Common myeloid progenitor, CD34-positive (primary cell): ENCODE data around the gene FOXP3. TPM values are rescaled to one million over a fixed set of nuclear protein-coding genes. Genes with fewer than 3 reads are reported as not detected.
"Not testable (repeated sequence)": the region's sequence is repeated elsewhere in the genome, so short reads cannot be mapped to it uniquely, and the experiment has no call there.

Experiments used
- CTCF ChIA-PET: fragments of 350-600 bp; sonication (Branson Sonifier 250); formaldehyde crosslinking; loops from one replicate; lab custom pipeline; 2021; ENCODE audit warnings: antibody characterized with exemption; lab: Charles Lee
- POLR2A ChIA-PET: fragments of 350-600 bp; sonication (Branson Sonifier 250); formaldehyde crosslinking; loops from one replicate; lab custom pipeline; 2021; ENCODE audit warnings: antibody characterized with exemption; lab: Charles Lee
- DNase-seq, 3 donors: peaks; one replicate each; pipeline versions ENCODE4 v3.0.0 to v3.0.0-alpha.2; 2013
- H3K27ac ChIP-seq, 2 experiments: 1 replicate in 1 of 2; 2 replicates in 1 of 2; pipeline ENCODE4 v1.7.0; 2013; ENCODE audit warnings: inconsistent platforms in 2 of 2, low read length in 2 of 2, mild to moderate bottlenecking in 2 of 2, low read depth in 1 of 2, moderate library complexity in 1 of 2; ENCODE audit not compliant: severe bottlenecking in 2 of 2, insufficient read depth in 1 of 2, poor library complexity in 1 of 2
- H3K27me3 ChIP-seq, 5 experiments: replicated peaks in 2 of 5; 1 replicate in 3 of 5; 2 replicates in 2 of 5; pipeline versions ENCODE4 v1.6.1 to v1.7.0; 2013; ENCODE audit warnings: low read length in 4 of 5, mild to moderate bottlenecking in 2 of 5, moderate library complexity in 2 of 5, inconsistent platforms in 1 of 5; ENCODE audit not compliant: insufficient read depth in 5 of 5, control insufficient read depth in 4 of 5
- H3K36me3 ChIP-seq, 4 experiments: 1 replicate in 2 of 4; 2 replicates in 2 of 4; pipeline versions ENCODE4 v1.6.1 to v1.7.0; 2013; ENCODE audit warnings: low read length in 3 of 4, control low read depth in 1 of 4, mild to moderate bottlenecking in 1 of 4; ENCODE audit not compliant: control insufficient read depth in 4 of 4, insufficient read depth in 4 of 4
- H3K4me1 ChIP-seq, 4 experiments: 1 replicate in 3 of 4; 2 replicates in 1 of 4; pipeline versions ENCODE4 v1.6.1 to v1.7.1; 2013; ENCODE audit warnings: low read length in 3 of 4, mild to moderate bottlenecking in 3 of 4, control low read depth in 1 of 4, inconsistent platforms in 1 of 4, moderate library complexity in 1 of 4; ENCODE audit not compliant: control insufficient read depth in 4 of 4, insufficient read depth in 4 of 4; ENCODE audit errors: control extremely low read depth in 1 of 4
- H3K4me3 ChIP-seq, 7 experiments: 1 replicate in 4 of 7; 2 replicates in 3 of 7; pipeline versions ENCODE4 v1.5.1 to v1.7.0; 2013; ENCODE audit warnings: mild to moderate bottlenecking in 7 of 7, low read length in 6 of 7, moderate library complexity in 6 of 7, inconsistent platforms in 2 of 7, low read depth in 2 of 7, control low read depth in 1 of 7; ENCODE audit not compliant: insufficient read depth in 4 of 7, control insufficient read depth in 1 of 7; ENCODE audit errors: extremely low read depth in 1 of 7
- H3K9me3 ChIP-seq, 5 experiments: 1 replicate in 4 of 5; 2 replicates in 1 of 5; pipeline versions ENCODE4 v1.6.1 to v1.7.1; 2013; ENCODE audit warnings: low read length in 4 of 5, mild to moderate bottlenecking in 2 of 5, inconsistent platforms in 1 of 5, low read depth in 1 of 5, moderate library complexity in 1 of 5; ENCODE audit not compliant: control insufficient read depth in 4 of 5, insufficient read depth in 2 of 5; ENCODE audit errors: control extremely low read depth in 1 of 5
- WGBS: methylation state at CpG from one replicate; pipeline ENCODE4 v1.1.5; 2013; ENCODE audit not compliant: insufficient coverage; 5-methylcytosine and 5-hydroxymethylcytosine counted together
- polyA plus RNA-seq: library from polyadenylated mRNA; unstranded; fragments of 120-200 nt; gene quantifications from one replicate; pipeline ENCODE4 v1.2.1, GENCODE V29; 2013

FOXP3 gene
- polyA plus RNA-seq = 0.44 TPM

GRCh38 chrX:49264460-49264859 is at the start of gene FOXP3:
FOXP3 (minus strand) TSS chrX:49264710; CDS start chrX:49258505, 6,205 bp downstream.
- ChIA-PET POLR2A (no interaction called here), CTCF (no interaction called here)
- Histone ChIP-seq H3K9me3 (peaks cover 0 to 3% (median 0%) of the 10 kb centered on the region in 5 experiments), H3K27ac (no peak within 1 kb of the TSS), H3K4me1 (peaks cover 0 to 6% (median 3%) of the 10 kb centered on the region in 4 experiments), H3K36me3 (no peaks in the 10 kb centered on the region), H3K4me3 (no peak within 1 kb of the TSS), H3K27me3 (no peaks in the 10 kb centered on the region)
- 72% methylated on average over 3 of the region's 11 CpGs for WGBS
- no peak for DNase-seq

GRCh38 chrX:49312176-49312575 is 47.7 kb upstream of the FOXP3 start:
- Histone ChIP-seq H3K36me3 (no peaks in the 10 kb centered on the region), H3K4me3 (no peak overlapping the region), H3K9me3 (no peaks in the 10 kb centered on the region), H3K4me1 (peaks cover 0 to 18% (median 5%) of the 10 kb centered on the region in 4 experiments), H3K27ac (no peak overlapping the region), H3K27me3 (peaks cover 0 to 3% (median 0%) of the 10 kb centered on the region in 5 experiments)
- ChIA-PET CTCF (no interaction called here), POLR2A (no interaction called here)
- 88% methylated on average over 2 of the region's 2 CpGs for WGBS
- DNase-seq = no peak

- no peak overlapping the region for H3K27ac ChIP-seq
- CTCF ChIA-PET = no interaction called here
- POLR2A ChIA-PET = no interaction called here
- no peak for DNase-seq
- no peak overlapping the region for H3K4me3 ChIP-seq
- no peaks in the 10 kb centered on the region for H3K36me3 ChIP-seq
- H3K9me3 ChIP-seq = no peaks in the 10 kb centered on the region
- H3K27me3 ChIP-seq = peaks cover 0 to 3% (median 0%) of the 10 kb centered on the region in 5 experiments
- peaks cover 0 to 18% (median 5%) of the 10 kb centered on the region in 4 experiments for H3K4me1 ChIP-seq
- WGBS = 90% methylated on average over 14 of the region's 18 CpGs
These were observed 45.9 kb upstream of the FOXP3 start for GRCh38 chrX:49310371-49310770.

- H3K9me3 ChIP-seq = no peaks in the 10 kb centered on the region
- CTCF ChIA-PET = interaction anchor here (1.4 kb wide), 1 partner anchor 18 kb away, joined by 3 read pairs; no protein-coding TSS in a partner anchor
- peak overlapping the region; percentile 27 to 71 for H3K27ac ChIP-seq
- peaks cover 0 to 3% (median 0%) of the 10 kb centered on the region in 5 experiments for H3K27me3 ChIP-seq
- no peaks in the 10 kb centered on the region for H3K36me3 ChIP-seq
- 23% methylated on average over 4 of the region's 8 CpGs for WGBS
- peaks cover 0 to 18% (median 5%) of the 10 kb centered on the region in 4 experiments for H3K4me1 ChIP-seq
- H3K4me3 ChIP-seq = peak overlapping the region in 5 of 7 experiments; percentile 25 to 70 (median 44)
- POLR2A ChIA-PET = no interaction called here
- DNase-seq = peak in 2 of 3 donors; percentile 39 to 55
These were observed 45.0 kb upstream of the FOXP3 start for GRCh38 chrX:49309401-49309981.

- Histone ChIP-seq H3K9me3 (no peaks in the 10 kb centered on the region), H3K4me3 (peak overlapping the region in 4 of 7 experiments; percentile 25 to 70 (median 50)), H3K4me1 (peaks cover 0 to 18% (median 5%) of the 10 kb centered on the region in 4 experiments), H3K27me3 (peaks cover 0 to 3% (median 0%) of the 10 kb centered on the region in 5 experiments), H3K36me3 (no peaks in the 10 kb centered on the region), H3K27ac (peak overlapping the region in 1 of 2 experiments; percentile 71)
- CTCF ChIA-PET = interaction anchor here (1.4 kb wide), 1 partner anchor 17 kb away, joined by 3 read pairs; no protein-coding TSS in a partner anchor
- peak in 2 of 3 donors; percentile 35 to 42 for DNase-seq
- POLR2A ChIA-PET = no interaction called here
- 79% methylated on average over 14 of the region's 15 CpGs for WGBS
These were observed 44.2 kb upstream of the FOXP3 start for GRCh38 chrX:49308604-49309269.

GRCh38 chrX:49307775-49308174 is 43.3 kb upstream of the FOXP3 start:
- H3K9me3 ChIP-seq, H3K27me3 ChIP-seq, H3K36me3 ChIP-seq, CTCF ChIA-PET, POLR2A ChIA-PET, H3K4me3 ChIP-seq: not testable (repeated sequence)
- 57% methylated on average over 1 of the region's 2 CpGs for WGBS
- peak overlapping the region in 1 of 2 experiments; percentile 49 for H3K27ac ChIP-seq
- DNase-seq = peak in 2 of 3 donors; percentile 23 to 62
- H3K4me1 ChIP-seq = peaks cover 0 to 18% (median 5%) of the 10 kb centered on the region in 4 experiments

- WGBS = 89% methylated on average over 14 of the region's 15 CpGs
- no peaks in the 10 kb centered on the region for H3K36me3 ChIP-seq
- no peak within 1 kb of the TSS for H3K27ac ChIP-seq
- ChIA-PET CTCF (no interaction called here), POLR2A (no interaction called here)
- H3K27me3 ChIP-seq = peaks cover 0 to 2% (median 0%) of the 10 kb centered on the region in 5 experiments
- H3K9me3 ChIP-seq = no peaks in the 10 kb centered on the region
- H3K4me3 ChIP-seq = no peak within 1 kb of the TSS
- no peak for DNase-seq
- peaks cover 0 to 2% (median 0%) of the 10 kb centered on the region in 4 experiments for H3K4me1 ChIP-seq
These were observed 38.8 kb upstream of the FOXP3 start, which contains the start of gene GAGE10 for GRCh38 chrX:49303346-49303745. GAGE10 (plus strand) TSS chrX:49303646; CDS start chrX:49304860, 1,214 bp downstream.
